HG03066 (cell line): ENCODE data around the gene OCIAD2.
"Not testable (repeated sequence)": the region's sequence is repeated elsewhere in the genome, so short reads cannot be mapped to it uniquely, and the experiment has no call there.

ENCODE experiments used
- ATAC-seq: cut with Tn5 transposase; IDR thresholded peaks from one replicate; pipeline ENCODE4 v1.9.1; 2021; ENCODE audit warnings: low read depth; ENCODE audit not compliant: unreplicated experiment

Gene OCIAD2

GRCh38 chr4:48908687-48909086, 2.1 kb upstream of the OCIAD2 start:
- no peak for ATAC-seq

- ATAC-seq, result no peak
Observed at GRCh38 chr4:48907706-48908477, 1.3 kb upstream of the OCIAD2 start.

DNA sequence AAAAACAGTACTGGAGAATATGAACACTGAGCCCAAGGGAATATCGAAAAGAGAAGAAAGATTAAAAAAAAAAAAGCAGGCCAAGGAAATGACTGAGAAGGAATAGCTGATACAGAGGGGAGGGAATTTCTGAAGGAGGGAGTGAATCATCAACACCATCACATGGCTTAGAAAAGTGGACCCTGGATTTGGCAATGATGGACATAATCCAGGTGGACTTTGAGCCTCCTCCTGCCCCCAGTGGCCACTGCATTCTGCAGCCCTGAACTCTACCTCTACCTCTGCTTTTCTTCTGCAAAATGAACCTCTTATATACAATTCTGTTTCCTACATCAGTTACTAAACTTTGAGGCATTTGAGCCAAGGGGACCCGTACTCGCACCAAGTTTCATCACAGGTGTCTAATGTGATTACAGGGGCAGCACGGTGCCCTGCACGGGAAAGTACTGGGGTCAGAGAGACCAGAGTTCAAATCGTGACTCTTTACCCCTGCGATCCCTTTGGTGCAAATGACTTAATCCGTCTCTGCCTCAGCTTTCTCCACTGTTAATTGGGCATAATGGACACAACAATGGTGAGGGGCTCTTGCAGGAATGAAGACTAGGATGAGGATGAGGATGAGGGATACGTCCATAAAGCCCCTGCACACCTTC, 1.1 kb downstream of the OCIAD2 start:
- ATAC-seq, result no peak

DNA sequence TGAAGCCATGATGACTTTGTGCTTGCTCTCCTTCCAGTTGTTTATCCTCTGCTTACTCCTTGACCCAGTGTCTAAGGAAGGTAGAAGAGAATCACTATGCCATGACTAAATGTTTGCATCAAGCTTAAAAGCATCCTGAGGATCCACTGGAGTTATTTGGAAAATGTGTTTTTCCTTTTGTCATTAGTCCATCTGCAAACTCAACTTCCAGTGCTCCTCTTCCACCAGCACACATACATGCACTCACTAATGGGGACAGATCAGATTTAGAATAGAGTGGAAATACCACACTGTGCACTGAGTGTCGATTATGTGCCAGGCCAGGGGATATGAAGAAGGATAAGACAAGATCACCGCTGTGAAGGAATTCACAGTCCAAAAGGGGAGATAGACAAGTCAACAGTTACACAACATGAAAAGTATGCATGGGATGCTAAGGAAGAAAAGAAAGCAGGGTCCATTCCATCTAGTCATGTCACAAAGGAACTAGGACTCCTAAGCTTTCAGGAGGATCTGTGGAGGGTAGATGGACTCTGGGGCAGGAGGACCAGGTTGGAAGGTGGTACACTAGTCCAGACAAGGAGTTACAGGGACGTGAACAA, 1.9 kb downstream of the OCIAD2 start:
- no peak for ATAC-seq

- ATAC-seq, result no peak
Observed at GRCh38 chr4:48904101-48904500, 2.5 kb downstream of the OCIAD2 start.

- no peak for ATAC-seq
Observed at GRCh38 chr4:48902266-48902665, 4.3 kb downstream of the OCIAD2 start.

GRCh38 chr4:48901196-48901595, 5.4 kb downstream of the OCIAD2 start:
- no peak for ATAC-seq

GRCh38 chr4:48899950-48900349, 6.6 kb downstream of the OCIAD2 start:
- ATAC-seq, result no peak

DNA sequence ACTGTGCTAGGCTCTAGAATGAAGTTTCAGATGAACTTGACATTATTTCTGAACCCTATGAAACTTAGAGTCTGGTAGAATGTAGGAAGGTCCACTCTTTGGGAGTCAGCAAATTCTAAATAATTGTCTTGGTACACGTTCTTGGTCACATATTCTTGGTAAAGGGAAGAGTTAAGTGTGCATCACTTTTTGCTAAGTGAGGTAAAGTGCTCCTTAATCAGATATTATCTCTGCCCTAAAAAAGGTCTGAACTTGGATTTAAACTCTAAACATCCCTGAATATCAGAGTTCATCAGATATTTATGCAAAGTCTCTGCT, 7.2 kb downstream of the OCIAD2 start:
- no peak for ATAC-seq

GRCh38 chr4:48898733-48899431, 7.7 kb downstream of the OCIAD2 start:
- ATAC-seq, result peak; percentile 54

DNA sequence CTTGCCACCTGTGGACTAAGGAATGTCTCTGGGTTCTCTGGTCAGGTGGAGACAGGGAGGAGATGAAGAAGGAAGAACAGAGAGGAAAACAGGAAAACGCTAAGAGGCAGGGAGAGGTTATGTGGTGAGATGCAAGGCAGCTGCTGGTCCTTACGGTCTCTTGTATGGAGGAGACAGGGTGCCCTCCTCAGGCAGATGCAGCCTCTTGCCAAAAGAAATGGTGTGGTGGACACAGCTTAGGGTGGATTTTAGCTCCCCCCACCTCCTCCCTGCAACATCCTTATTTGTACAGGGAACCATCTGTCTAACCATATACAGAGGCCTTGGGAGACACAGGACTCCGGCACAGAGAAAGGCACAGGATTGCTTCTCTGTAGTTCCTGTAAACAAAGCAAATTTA, 9.7 kb downstream of the OCIAD2 start:
- ATAC-seq, result no peak

DNA sequence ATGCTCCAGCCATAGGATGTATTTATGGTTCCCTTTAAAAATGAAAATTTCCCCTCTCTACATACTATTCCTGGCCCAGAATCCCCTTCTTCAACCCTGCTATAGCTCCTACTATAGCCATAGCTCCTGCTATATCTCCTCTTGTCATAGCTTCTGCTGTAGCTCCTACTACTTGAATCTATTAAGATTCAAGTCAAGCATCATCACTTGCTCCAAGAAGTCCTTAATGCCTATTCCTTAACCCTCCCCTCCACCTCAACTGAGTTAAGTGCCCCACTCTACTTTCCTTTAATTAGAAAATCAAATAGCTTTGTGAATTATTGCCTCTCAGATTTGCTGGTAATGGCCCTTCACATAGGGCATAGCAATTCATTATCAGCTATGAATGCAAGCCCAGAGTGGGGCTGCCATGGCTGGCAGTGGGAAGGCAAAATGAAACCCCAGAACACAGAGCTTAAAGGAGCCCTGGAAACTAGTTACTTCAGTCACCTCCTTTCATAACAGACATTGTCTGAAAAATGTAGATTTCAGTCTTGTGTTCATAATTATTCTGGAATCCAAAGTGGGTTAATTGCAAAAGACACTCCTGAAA, 15.4 kb downstream of the OCIAD2 start:
- no peak for ATAC-seq

DNA sequence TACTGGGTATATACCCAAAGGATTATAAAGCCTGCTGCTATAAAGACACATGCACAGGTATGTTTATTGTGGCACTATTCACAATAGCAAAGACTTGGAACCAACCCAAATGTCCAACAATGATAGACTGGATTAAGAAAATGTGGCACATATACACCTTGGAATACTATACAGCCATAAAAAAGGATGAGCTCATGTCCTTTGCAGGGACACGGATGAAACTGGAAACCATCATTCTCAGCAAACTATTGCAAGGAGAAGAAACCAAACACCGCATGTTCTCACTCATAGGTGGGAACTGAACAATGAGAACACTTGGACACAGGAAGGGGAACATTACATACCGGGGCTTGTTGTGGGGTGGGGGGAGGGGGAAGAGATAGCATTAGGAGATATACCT, 16.8 kb downstream of the OCIAD2 start:
- not testable (repeated sequence) for ATAC-seq

DNA sequence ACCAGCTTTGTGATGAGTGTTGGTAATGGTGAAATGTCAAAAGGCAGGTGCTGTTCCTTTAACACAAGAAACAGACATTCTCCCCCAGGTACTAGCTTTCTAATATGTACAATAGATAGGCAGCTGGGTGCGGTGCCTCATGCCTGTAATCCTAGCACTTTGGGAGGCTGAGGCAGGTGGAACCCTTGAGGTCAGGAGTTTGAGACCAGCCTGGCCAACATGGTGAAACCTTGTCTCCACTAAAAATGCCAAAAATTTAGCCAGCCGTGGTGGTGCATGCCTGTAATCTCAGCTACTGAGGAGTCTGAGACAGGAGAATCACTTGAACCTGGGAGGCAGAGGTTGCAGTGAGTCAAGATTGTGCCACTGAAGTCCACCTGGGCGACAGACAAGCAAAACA, 24.9 kb downstream of the OCIAD2 start:
- ATAC-seq, result not testable (repeated sequence)

DNA sequence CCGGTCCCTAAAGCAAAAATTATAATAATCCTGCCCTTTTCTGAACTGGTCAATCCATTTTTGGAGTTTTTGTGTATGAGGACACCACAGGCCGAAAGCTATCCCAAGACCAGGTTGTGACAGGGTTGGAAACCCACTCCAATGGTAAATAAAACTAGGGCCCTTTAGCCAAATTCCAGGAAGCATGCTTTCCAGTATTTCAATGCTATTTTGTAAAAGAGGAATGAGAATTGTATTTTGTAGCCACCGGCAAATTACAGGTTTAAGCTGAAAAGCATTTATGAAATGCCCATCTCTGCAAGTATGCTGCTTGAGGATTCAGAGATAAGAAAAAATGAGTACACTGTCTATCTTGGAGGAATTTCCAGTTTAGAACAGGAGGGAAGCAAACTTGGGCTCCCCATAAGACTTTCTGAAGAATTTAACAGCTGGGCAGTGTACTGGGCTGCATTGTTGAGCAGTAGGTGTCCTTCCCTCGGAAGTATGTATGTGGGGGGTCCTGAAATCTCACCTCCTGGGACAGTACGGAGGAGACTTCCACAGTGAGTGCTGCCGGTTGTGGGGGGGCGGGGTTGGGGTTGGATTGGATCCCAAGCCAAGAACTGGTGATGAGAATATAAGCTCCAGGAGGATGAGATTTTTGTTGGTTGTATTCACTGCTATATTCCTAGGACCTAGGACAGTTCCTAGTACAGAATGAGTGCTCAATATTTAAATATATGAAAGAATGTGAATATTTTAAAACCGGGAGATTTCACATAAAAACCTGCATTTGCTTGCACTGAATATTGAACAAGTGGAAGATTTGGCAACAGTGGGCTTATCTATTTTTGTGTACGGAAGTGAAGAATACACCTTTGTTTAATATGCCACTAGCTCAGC, 26.8 kb downstream of the OCIAD2 start:
- no peak for ATAC-seq

DNA sequence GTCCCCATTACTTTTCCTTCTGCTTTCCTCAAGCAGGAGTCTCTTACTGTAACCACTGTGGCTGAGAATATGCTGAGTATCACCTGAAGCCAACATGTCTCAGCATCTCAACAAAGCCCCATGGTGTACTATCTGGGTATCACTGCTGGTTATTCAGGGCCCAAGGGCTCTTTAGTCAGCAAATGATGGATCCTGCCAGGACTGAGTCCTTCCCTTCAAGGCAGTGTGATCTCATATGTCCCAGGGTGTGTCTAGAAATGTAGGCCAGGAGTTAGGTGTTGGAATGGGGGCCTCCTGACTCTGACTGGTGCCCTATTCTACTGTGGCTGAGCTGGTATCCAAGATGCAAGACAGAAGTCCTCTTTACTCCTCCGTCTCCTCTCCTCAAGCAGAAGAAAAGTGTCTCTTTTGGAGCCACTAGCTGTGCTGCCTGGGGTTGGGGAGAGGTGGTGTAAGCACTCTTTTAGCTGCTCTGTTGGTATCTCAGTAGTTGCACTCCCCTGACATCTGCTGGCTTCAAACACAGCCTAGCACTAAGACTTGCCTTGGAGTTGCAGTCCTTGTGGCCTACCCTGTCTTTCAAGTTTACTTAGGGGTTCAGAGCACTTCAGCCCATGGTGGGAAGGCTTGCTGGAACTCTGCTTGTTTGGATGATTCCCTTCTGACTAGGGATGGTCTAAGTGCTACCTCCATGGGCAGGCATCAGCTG, 28.6 kb downstream of the OCIAD2 start:
- no peak for ATAC-seq

- not testable (repeated sequence) for ATAC-seq
Observed at GRCh38 chr4:48864696-48865095, 41.9 kb downstream of the OCIAD2 start.

DNA sequence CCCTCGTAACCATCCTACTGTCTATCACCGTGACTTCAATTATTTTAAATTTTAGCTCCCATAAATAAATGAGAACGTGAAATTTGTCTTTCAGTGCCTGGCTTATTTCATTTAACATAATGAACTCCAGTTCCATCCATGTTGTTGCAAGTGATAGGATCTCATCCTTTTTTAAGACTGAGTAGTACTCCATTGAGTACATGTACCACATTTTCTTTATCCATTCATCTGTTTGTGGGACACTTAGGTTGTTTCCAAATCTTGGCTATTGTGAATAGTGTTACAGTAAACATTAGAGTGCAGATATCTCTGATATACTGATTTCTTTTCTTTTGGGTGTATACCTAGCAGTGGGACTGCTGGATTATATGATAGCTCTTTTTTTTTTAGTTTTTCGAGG, 42.8 kb downstream of the OCIAD2 start:
- ATAC-seq, result no peak

GRCh38 chr4:48862661-48863060, 43.9 kb downstream of the OCIAD2 start:
- no peak for ATAC-seq
